ENCODE data around the gene NSD1. TPM values are rescaled to one million over a fixed set of nuclear protein-coding genes. Genes with fewer than 3 reads are reported as not detected.

NSD1 gene
- total and polyA plus RNA-seq, 2 of the 8 experiments (the other 6 are each of a cell fraction or from before 2014, with no cell fraction given): 22.8 to 168 TPM

- Histone ChIP-seq H2AK5ac (ENCODE audit: low read depth, low read length) (no peak overlapping the region), H2AFZ (ENCODE audit: low read length) (no peak overlapping the region), H3K36me3 (ENCODE audit: control insufficient read depth in 2 of 4, insufficient read depth in 4 of 4, low read length in 3 of 4) (no peaks in the 10 kb centered on the region), H4K20me1 (replicated peaks in 1 of 2; ENCODE audit: control insufficient read depth in 1 of 2, insufficient read depth in 2 of 2, low read length in 2 of 2) (no peaks in the 10 kb centered on the region), H2BK20ac (ENCODE audit: low read length) (no peak overlapping the region), H3K79me1 (ENCODE audit: low read depth, low read length) (no peaks in the 10 kb centered on the region), H4K91ac (replicated peaks; ENCODE audit: insufficient read length, low read length) (no peak overlapping the region), H3K79me2 (ENCODE audit: control insufficient read depth in 1 of 2, insufficient read depth in 2 of 2, low read length in 2 of 2) (no peaks in the 10 kb centered on the region), H3K27ac (ENCODE audit: low read depth, low read length) (no peak overlapping the region), H2BK120ac (replicated peaks; ENCODE audit: low read depth, low read length) (no peak overlapping the region), H3K9me3 (ENCODE audit: insufficient read depth in 2 of 2, low read depth in 1 of 2, low read length in 1 of 2) (no peaks in the 10 kb centered on the region), H3K4me2 (ENCODE audit: insufficient read depth in 1 of 2, low read depth in 2 of 2, low read length in 2 of 2) (no peak overlapping the region), H4K8ac (ENCODE audit: extremely low read depth, insufficient read depth, low read length) (no peak overlapping the region), H3K4me1 (replicated peaks in 1 of 4; ENCODE audit: control insufficient read depth in 3 of 4, insufficient read depth in 4 of 4, low read length in 3 of 4) (peaks cover 0 to 13% (median 7%) of the 10 kb centered on the region in 4 experiments; a peak in 6 of 7 replicates), H3K23ac (ENCODE audit: insufficient read length) (no peak overlapping the region), H2BK15ac (ENCODE audit: low read length) (no peak overlapping the region), H3K56ac (replicated peaks; ENCODE audit: insufficient read length, low read depth, low read length) (no peak overlapping the region), H2BK5ac (ENCODE audit: low read depth, low read length) (no peak overlapping the region), H3K23me2 (ENCODE audit: low read depth, low read length) (peaks cover 11% of the 10 kb centered on the region), H3K27me3 (replicated peaks in 1 of 4; ENCODE audit: control insufficient read depth in 3 of 4, extremely low read depth in 1 of 4, insufficient read depth in 3 of 4, low read length in 3 of 4) (no peaks in the 10 kb centered on the region), H3K18ac (ENCODE audit: extremely low read depth, low read length) (no peak overlapping the region), H3K4ac (replicated peaks; ENCODE audit: insufficient read length, low read depth, low read length) (no peak overlapping the region), H3K4me3 (ENCODE audit: extremely low read depth in 1 of 4, insufficient read depth in 2 of 4, low read depth in 3 of 4, low read length in 4 of 4) (no peak overlapping the region), H2BK12ac (ENCODE audit: low read depth, low read length) (no peak overlapping the region), H3K14ac (ENCODE audit: insufficient read length) (no peak overlapping the region), H4K5ac (ENCODE audit: insufficient read length, low read depth, low read length) (no peak overlapping the region), H3K9ac (replicated peaks in 1 of 4; ENCODE audit: extremely low read depth in 1 of 4, low read depth in 3 of 4, low read length in 3 of 4) (no peak overlapping the region)
- FAIRE-seq: no peak
- 90% methylated on average over 3 of the region's 3 CpGs; no CpG with 5 or more reads in 1 of the 2 experiments for WGBS, 2 experiments (ENCODE audit: extremely low coverage in 1 of 2, insufficient coverage in 1 of 2, insufficient read length in 1 of 2, insufficient replicate concordance in 2 of 2, low coverage in 1 of 2, low lambda C conversion rate in 2 of 2, missing lambda C conversion rate in 1 of 2)
- TF ChIP-seq ATF3 (IDR thresholded peaks at IDR 0.05; ENCODE audit: insufficient read depth, low read depth, low read length) (no peak), BACH1 (IDR thresholded peaks at IDR 0.05; ENCODE audit: low read length) (no peak), HDAC6 (IDR thresholded peaks at IDR 0.05; ENCODE audit: low read depth, low read length) (no peak), EGR1 (IDR thresholded peaks at IDR 0.05; ENCODE audit: borderline replicate concordance, low read depth, low read length) (no peak), SAP30 (IDR thresholded peaks at IDR 0.05; ENCODE audit: insufficient read depth, insufficient replicate concordance, low read length) (no peak), EZH2 (IDR thresholded peaks at IDR 0.05; ENCODE audit: low read depth, low read length, severe bottlenecking) (no peak), BCL11A (IDR thresholded peaks at IDR 0.05; ENCODE audit: low read depth in 2 of 2, low read length in 2 of 2) (no peak), TAF1 (IDR thresholded peaks at IDR 0.05; ENCODE audit: low read depth, low read length) (no peak), POLR2AphosphoS5 (IDR thresholded peaks at IDR 0.05; ENCODE audit: low read depth, low read length) (no peak)
- ChIA-PET POLR2A (ENCODE audit: partially characterized antibody) (interaction anchor here (1.0 to 2.9 kb wide), 6 partner anchors 13 to 129 kb away, joined by 3 to 10 read pairs (median 3); partner anchors contain the start of gene LMAN2), CTCF (ENCODE audit: partially characterized antibody) (interaction anchor here (0.9 to 16.6 kb wide), 12 partner anchors 9 to 177 kb away, joined by 3 to 251 read pairs (median 8); partner anchors contain the start of gene LMAN2)
- no peak for DNase-seq (ENCODE audit: low read depth in 1 of 2, low spot score in 2 of 2)
These were observed 182.4 kb downstream of the NSD1 start for GRCh38 chr5:177316005-177316404.
